Measurements from ENCODE around the gene DPYD. TPM values are rescaled to one million over a fixed set of nuclear protein-coding genes. Genes with fewer than 3 reads are reported as not detected.

Gene DPYD
- total and polyA plus RNA-seq, 7 donors, result 2.5 to 7.3 (median 5.1) TPM

GRCh38 chr1:97467445-97467844 is 453.4 kb downstream of the DPYD start:
- intact Hi-C loops (cut with DNase I), result no loop called here
- no peak for DNase-seq

GRCh38 chr1:97464305-97464704 is 456.5 kb downstream of the DPYD start:
- no peak overlapping the region for H3K27ac ChIP-seq
- no peak for DNase-seq
- intact Hi-C loops (cut with DNase I), result no loop called here
- H3K4me3 ChIP-seq, result no peak overlapping the region
- 86 to 94% (median 92%) methylated on average over 5 of the region's 5 CpGs for WGBS, 3 donors
- no peaks in the 10 kb centered on the region for H3K27me3 ChIP-seq (ENCODE audit: insufficient read depth in 3 of 3, low read length in 2 of 3)
- no peaks in the 10 kb centered on the region for H3K9me3 ChIP-seq
- no peaks in the 10 kb centered on the region for H3K36me3 ChIP-seq (ENCODE audit: insufficient read depth in 1 of 2, low read depth in 1 of 2)
- ATAC-seq, result no peak
- H3K4me1 ChIP-seq, result no peaks in the 10 kb centered on the region
- no peak for TF ChIP-seq CTCF (IDR thresholded peaks at IDR 0.05)

More at GRCh38 chr1:97467445-97467844, 453.4 kb downstream of the DPYD start:
- Histone ChIP-seq H3K36me3 (ENCODE audit: insufficient read depth in 1 of 2, low read depth in 1 of 2) (no peaks in the 10 kb centered on the region), H3K9me3 (no peaks in the 10 kb centered on the region), H3K4me1 (no peaks in the 10 kb centered on the region), H3K27ac (no peak overlapping the region), H3K27me3 (ENCODE audit: insufficient read depth in 3 of 3, low read length in 2 of 3) (no peaks in the 10 kb centered on the region), H3K4me3 (no peak overlapping the region)
- ATAC-seq, result no peak
- 84 to 87% (median 84%) methylated on average over 2 of the region's 2 CpGs for WGBS, 3 donors
- TF ChIP-seq CTCF (IDR thresholded peaks at IDR 0.05), result no peak

- intact Hi-C loops (cut with DNase I), result no loop called here
- Histone ChIP-seq H3K9me3 (no peaks in the 10 kb centered on the region), H3K27ac (no peak overlapping the region), H3K27me3 (ENCODE audit: insufficient read depth in 3 of 3, low read length in 2 of 3) (no peaks in the 10 kb centered on the region), H3K4me1 (no peaks in the 10 kb centered on the region), H3K4me3 (no peak overlapping the region), H3K36me3 (ENCODE audit: insufficient read depth in 1 of 2, low read depth in 1 of 2) (no peaks in the 10 kb centered on the region)
- DNase-seq (no peak), ATAC-seq (no peak)
- no peak for TF ChIP-seq CTCF (IDR thresholded peaks at IDR 0.05)
These were observed 459.1 kb downstream of the DPYD start for GRCh38 chr1:97461782-97462181.

GRCh38 chr1:97457446-97458089 is 463.3 kb downstream of the DPYD start:
- Histone ChIP-seq H3K27ac (no peak overlapping the region), H3K4me1 (no peaks in the 10 kb centered on the region), H3K36me3 (ENCODE audit: insufficient read depth in 1 of 2, low read depth in 1 of 2) (no peaks in the 10 kb centered on the region), H3K4me3 (no peak overlapping the region), H3K27me3 (ENCODE audit: insufficient read depth in 3 of 3, low read length in 2 of 3) (no peaks in the 10 kb centered on the region), H3K9me3 (no peaks in the 10 kb centered on the region)
- WGBS, 3 donors, result 69 to 84% (median 74%) methylated on average over 7 of the region's 7 CpGs
- no peak for ATAC-seq
- TF ChIP-seq CTCF (IDR thresholded peaks at IDR 0.05), result no peak
- intact Hi-C loops (cut with DNase I), result no loop called here
- no peak for DNase-seq

GRCh38 chr1:97451944-97452343 is 468.9 kb downstream of the DPYD start:
- H3K27ac ChIP-seq, result no peak overlapping the region
- H3K4me3 ChIP-seq, result no peak overlapping the region
- no peaks in the 10 kb centered on the region for H3K4me1 ChIP-seq
- TF ChIP-seq CTCF (IDR thresholded peaks at IDR 0.05), result no peak
- H3K36me3 ChIP-seq (ENCODE audit: insufficient read depth in 1 of 2, low read depth in 1 of 2), result peaks cover 2 to 7% of the 10 kb centered on the region in 2 donors
- ATAC-seq (no peak), DNase-seq (no peak)
- H3K27me3 ChIP-seq (ENCODE audit: insufficient read depth in 3 of 3, low read length in 2 of 3), result no peaks in the 10 kb centered on the region
- H3K9me3 ChIP-seq, result no peaks in the 10 kb centered on the region
- WGBS, 3 donors, result 75 to 89% (median 81%) methylated on average over 2 of the region's 2 CpGs
- intact Hi-C loops (cut with DNase I), result no loop called here

Data from psoas muscle (tissue), 8 donors.